Small intestine (tissue), 7 donors: ENCODE data around the gene SNAPC4. TPM values are rescaled to one million over a fixed set of nuclear protein-coding genes. Genes with fewer than 3 reads are reported as not detected.

Experiments
- DNase-seq, 2 donors: peaks; one replicate each; pipeline versions ENCODE4 v3.0.0 to v3.0.0-alpha.2; 2013
- FAIRE-seq: peaks from 2 replicates; lab custom pipeline; 2012; peaks lifted over from hg19 to GRCh38; lab: Jason Lieb, UNC
- H3K27ac ChIP-seq, 3 donors: one replicate each; pipeline ENCODE4 v1.5.1; 2013; ENCODE audit warnings: low read length in 2 of 3, mild to moderate bottlenecking in 2 of 3, control low read depth in 1 of 3, inconsistent platforms in 1 of 3, low read depth in 1 of 3, moderate library complexity in 1 of 3
- H3K27me3 ChIP-seq, 3 donors: one replicate each; pipeline ENCODE4 v1.6.1; 2013; ENCODE audit warnings: low read length in 3 of 3, inconsistent platforms in 1 of 3; ENCODE audit not compliant: control insufficient read depth in 3 of 3, insufficient read depth in 3 of 3
- H3K36me3 ChIP-seq, 3 donors: one replicate each; pipeline ENCODE4 v1.6.1; 2013; ENCODE audit warnings: low read length in 3 of 3, inconsistent platforms in 1 of 3, low read depth in 1 of 3, mild to moderate bottlenecking in 1 of 3, moderate library complexity in 1 of 3; ENCODE audit not compliant: control insufficient read depth in 3 of 3, insufficient read depth in 2 of 3
- H3K4me1 ChIP-seq, 3 donors: one replicate each; pipeline ENCODE4 v1.6.1; 2013; ENCODE audit warnings: low read length in 2 of 3, inconsistent platforms in 1 of 3, low read depth in 1 of 3, mild to moderate bottlenecking in 1 of 3, moderate library complexity in 1 of 3; ENCODE audit not compliant: control insufficient read depth in 3 of 3, insufficient read depth in 2 of 3
- H3K4me3 ChIP-seq, 3 donors: one replicate each; pipeline ENCODE4 v1.5.1; 2013; ENCODE audit warnings: low read length in 3 of 3, control low read depth in 1 of 3, inconsistent platforms in 1 of 3, low read depth in 1 of 3, mild to moderate bottlenecking in 1 of 3, moderate library complexity in 1 of 3
- H3K9me3 ChIP-seq, 2 donors: one replicate each; pipeline ENCODE4 v1.6.1; 2013; ENCODE audit warnings: low read depth in 1 of 2, low read length in 1 of 2; ENCODE audit not compliant: control insufficient read depth in 2 of 2, insufficient read depth in 1 of 2
- WGBS, 3 donors: extraction: QIAGEN DNeasy Blood & Tissue Kit; methylation state at CpG; one replicate each; pipeline ENCODE4 v1.1.7; 2013; 5-methylcytosine and 5-hydroxymethylcytosine counted together
- polyA plus RNA-seq, 4 donors: library from polyadenylated mRNA; stranded (reverse) in 3 of 4; unstranded in 1 of 4; fragments of 200-250 nt in 3 of 4; fragments of 120-200 nt in 1 of 4; gene quantifications; one replicate each; pipeline versions ENCODE4 v1.2.1 to v1.2.3, GENCODE V29; 2013
- donor health status: healthy with polysubstance abuse.
- donor health status: control.
- donor health status: control.
- donor health status: Bipolar disorder and iron deficiency.
- donor health status: healthy.

SNAPC4 gene
- polyA plus RNA-seq, 4 donors = 5.4 to 11.2 (median 6.3) TPM

- Histone ChIP-seq H3K27ac (no peak overlapping the region), H3K4me3 (no peak overlapping the region), H3K4me1 (peaks cover 0 to 6% (median 0%) of the 10 kb centered on the region in 3 donors), H3K36me3 (peaks cover 2 to 86% (median 10%) of the 10 kb centered on the region in 3 donors), H3K27me3 (no peaks in the 10 kb centered on the region), H3K9me3 (no peaks in the 10 kb centered on the region)
- WGBS, 3 donors = 93 to 97% (median 94%) methylated on average over 20 to 21 of the region's 21 CpGs
- DNase-seq = no peak
- FAIRE-seq = no peak
Observed at GRCh38 chr9:136394312-136395019, 5.5 kb downstream of the SNAPC4 start.

GRCh38 chr9:136393531-136393930, 6.4 kb downstream of the SNAPC4 start:
- H3K36me3 ChIP-seq = peaks cover 2 to 92% (median 10%) of the 10 kb centered on the region in 3 donors
- H3K27ac ChIP-seq = no peak overlapping the region
- H3K4me3 ChIP-seq = no peak overlapping the region
- WGBS, 3 donors = 65 to 85% (median 73%) methylated on average over 17 of the region's 17 CpGs
- H3K9me3 ChIP-seq = no peaks in the 10 kb centered on the region
- DNase-seq = no peak
- no peaks in the 10 kb centered on the region for H3K27me3 ChIP-seq
- no peaks in the 10 kb centered on the region for H3K4me1 ChIP-seq
- no peak for FAIRE-seq

GRCh38 chr9:136392538-136393449, 7.2 kb downstream of the SNAPC4 start:
- no peaks in the 10 kb centered on the region for H3K9me3 ChIP-seq
- FAIRE-seq = no peak
- no peaks in the 10 kb centered on the region for H3K27me3 ChIP-seq
- no peak overlapping the region for H3K4me3 ChIP-seq
- H3K4me1 ChIP-seq = no peaks in the 10 kb centered on the region
- peak in 1 of 2 donors; percentile 21 for DNase-seq
- H3K36me3 ChIP-seq = peaks cover 2 to 92% (median 10%) of the 10 kb centered on the region in 3 donors
- H3K27ac ChIP-seq = no peak overlapping the region
- 87 to 89% (median 87%) methylated on average over 21 of the region's 21 CpGs for WGBS, 3 donors

GRCh38 chr9:136391737-136392537, 8.0 kb downstream of the SNAPC4 start:
- Histone ChIP-seq H3K27ac (no peak overlapping the region), H3K36me3 (peaks cover 0 to 94% (median 10%) of the 10 kb centered on the region in 3 donors), H3K9me3 (no peaks in the 10 kb centered on the region), H3K4me3 (no peak overlapping the region), H3K27me3 (no peaks in the 10 kb centered on the region), H3K4me1 (no peaks in the 10 kb centered on the region)
- FAIRE-seq = no peak
- no peak for DNase-seq
- WGBS, 3 donors = 93 to 96% (median 96%) methylated on average over 26 to 28 of the region's 28 CpGs

- Histone ChIP-seq H3K27ac (no peak overlapping the region), H3K9me3 (no peaks in the 10 kb centered on the region), H3K4me3 (no peak overlapping the region), H3K4me1 (no peaks in the 10 kb centered on the region), H3K27me3 (no peaks in the 10 kb centered on the region), H3K36me3 (peaks cover 0 to 90% (median 9%) of the 10 kb centered on the region in 3 donors)
- FAIRE-seq = no peak
- DNase-seq = no peak
- 80 to 86% (median 83%) methylated on average over 14 of the region's 14 CpGs for WGBS, 3 donors
Observed at GRCh38 chr9:136389396-136389795, 10.6 kb downstream of the SNAPC4 start.

GRCh38 chr9:136387217-136387616, 12.8 kb downstream of the SNAPC4 start:
- DNase-seq (no peak), FAIRE-seq (no peak)
- Histone ChIP-seq H3K36me3 (peaks cover 7 to 90% (median 9%) of the 10 kb centered on the region in 3 donors), H3K27me3 (no peaks in the 10 kb centered on the region), H3K4me3 (no peak overlapping the region), H3K9me3 (no peaks in the 10 kb centered on the region), H3K4me1 (no peaks in the 10 kb centered on the region), H3K27ac (no peak overlapping the region)
- WGBS, 3 donors = 96 to 98% (median 97%) methylated on average over 19 of the region's 19 CpGs

- DNase-seq (no peak), FAIRE-seq (no peak)
- H3K27me3 ChIP-seq = no peaks in the 10 kb centered on the region
- no peaks in the 10 kb centered on the region for H3K9me3 ChIP-seq
- H3K27ac ChIP-seq = no peak overlapping the region
- H3K4me3 ChIP-seq = no peak overlapping the region
- 78 to 86% (median 82%) methylated on average over 13 of the region's 13 CpGs for WGBS, 3 donors
- peaks cover 7 to 94% (median 9%) of the 10 kb centered on the region in 3 donors for H3K36me3 ChIP-seq
- no peaks in the 10 kb centered on the region for H3K4me1 ChIP-seq
Observed at GRCh38 chr9:136386018-136386417, 14.0 kb downstream of the SNAPC4 start.

GRCh38 chr9:136385015-136385414, 15.0 kb downstream of the SNAPC4 start:
- WGBS, 3 donors = 78 to 86% (median 79%) methylated on average over 11 of the region's 11 CpGs
- Histone ChIP-seq H3K27ac (no peak overlapping the region), H3K4me3 (no peak overlapping the region), H3K9me3 (no peaks in the 10 kb centered on the region), H3K36me3 (peaks cover 7 to 96% (median 13%) of the 10 kb centered on the region in 3 donors), H3K4me1 (no peaks in the 10 kb centered on the region), H3K27me3 (no peaks in the 10 kb centered on the region)
- DNase-seq (no peak), FAIRE-seq (no peak)
